HEK293 (cell line): ENCODE results near the gene MYOM3.

Source experiments
- CTCF ChIA-PET: fragments of 350-600 bp; formaldehyde crosslinking; extraction: SDS; loops from one replicate; lab custom pipeline; 2021; ENCODE audit warnings: antibody characterized with exemption; lab: Yijun Ruan, JAX
- POLR2A ChIA-PET: fragments of 300-600 bp; formaldehyde crosslinking; extraction: SDS; loops from one replicate; lab custom pipeline; 2020; ENCODE audit warnings: antibody characterized with exemption, inconsistent platforms; lab: Yijun Ruan, JAX
- H3K27ac ChIP-seq: fragments of 200-500 bp; sonication (Bioruptor generic); 2 replicates; pipeline ENCODE4 v1.5.1; 2014; ENCODE audit warnings: low read depth, low read length, control low read depth, inconsistent platforms; ENCODE audit errors: extremely low read depth
- H3K36me3 ChIP-seq, 2 experiments: fragments of 200-500 bp in 1 of 2; sonication (Bioruptor generic) in 1 of 2; 1 replicate in 1 of 2; 2 replicates in 1 of 2; pipeline ENCODE4 v1.5.1; 2014 to 2017; ENCODE audit warnings: inconsistent platforms in 2 of 2, low read length in 2 of 2; ENCODE audit not compliant: control insufficient read depth in 2 of 2, insufficient read depth in 1 of 2
- H3K4me1 ChIP-seq: fragments of 200-500 bp; sonication (Bioruptor generic); 2 replicates; pipeline ENCODE4 v1.5.1; 2014; ENCODE audit warnings: mild to moderate bottlenecking, low read length, inconsistent platforms; ENCODE audit not compliant: control insufficient read depth, insufficient read depth
- H3K4me3 ChIP-seq: 2 replicates; pipeline ENCODE4 v1.5.1; 2011; ENCODE audit warnings: low read depth, mild to moderate bottlenecking, control low read depth, low read length, moderate library complexity
- H3K9me3 ChIP-seq: fragments of 200-500 bp; sonication (Bioruptor generic); 2 replicates; pipeline ENCODE4 v1.5.1; 2014; ENCODE audit warnings: low read depth, low read length, inconsistent platforms; ENCODE audit not compliant: control insufficient read depth, insufficient read depth
- GLI4 ChIP-seq: fragments of 450-650 bp; formaldehyde crosslinking; IDR thresholded peaks from 2 replicates; pipeline ENCODE4 v1.5.1; 2016; ENCODE audit warnings: missing biosample characterization, missing genetic modification characterization
- INSM2 ChIP-seq: fragments of 450-650 bp; formaldehyde crosslinking; IDR thresholded peaks from 2 replicates; pipeline ENCODE4 v1.5.1; 2016; ENCODE audit warnings: missing biosample characterization, missing genetic modification characterization
- OVOL3 ChIP-seq: fragments of 450-650 bp; formaldehyde crosslinking; IDR thresholded peaks from 2 replicates; pipeline ENCODE4 v1.5.1; 2016; ENCODE audit warnings: missing biosample characterization, missing genetic modification characterization
- REPIN1 ChIP-seq: fragments of 450-650 bp; formaldehyde crosslinking; IDR thresholded peaks from 2 replicates; pipeline ENCODE4 v1.5.1; 2017; ENCODE audit warnings: missing biosample characterization, missing genetic modification characterization, low read depth
- SP2 ChIP-seq: fragments of 450-650 bp; formaldehyde crosslinking; IDR thresholded peaks from 2 replicates; pipeline ENCODE4 v1.5.1; 2016; ENCODE audit warnings: missing biosample characterization, missing genetic modification characterization
- ZBTB17 ChIP-seq: fragments of 450-650 bp; formaldehyde crosslinking; IDR thresholded peaks from 2 replicates; pipeline ENCODE4 v1.5.1; 2016; ENCODE audit warnings: missing biosample characterization, missing genetic modification characterization
- ZBTB7A ChIP-seq: fragments of 450-650 bp; formaldehyde crosslinking; IDR thresholded peaks from 2 replicates; pipeline ENCODE4 v1.5.1; 2016; ENCODE audit warnings: low read depth, missing biosample characterization, missing genetic modification characterization
- ZBTB8A ChIP-seq: fragments of 450-650 bp; formaldehyde crosslinking; IDR thresholded peaks from 2 replicates; pipeline ENCODE4 v1.5.1; 2016; ENCODE audit warnings: missing biosample characterization, missing genetic modification characterization
- ZFHX2 ChIP-seq: fragments of 450-650 bp; formaldehyde crosslinking; conservative IDR thresholded peaks from 2 replicates; pipeline ENCODE4 v1.5.1; 2016; ENCODE audit warnings: missing biosample characterization, missing genetic modification characterization
- ZFP37 ChIP-seq: fragments of 450-650 bp; formaldehyde crosslinking; IDR thresholded peaks from 2 replicates; pipeline ENCODE4 v1.5.1; 2016; ENCODE audit warnings: missing biosample characterization, missing genetic modification characterization
- ZNF112 ChIP-seq: fragments of 450-650 bp; formaldehyde crosslinking; IDR thresholded peaks from 2 replicates; pipeline ENCODE4 v1.5.0; 2017; ENCODE audit warnings: missing biosample characterization, missing genetic modification characterization
- ZNF184 ChIP-seq: fragments of 450-650 bp; IDR thresholded peaks from 2 replicates; pipeline ENCODE4 v1.5.1; 2018; ENCODE audit warnings: missing biosample characterization, mild to moderate bottlenecking, missing genetic modification characterization
- ZNF221 ChIP-seq: fragments of 450-650 bp; formaldehyde crosslinking; IDR thresholded peaks from 2 replicates; pipeline ENCODE4 v1.5.1; 2017; ENCODE audit warnings: missing biosample characterization, missing genetic modification characterization, borderline replicate concordance
- ZNF223 ChIP-seq: fragments of 450-650 bp; formaldehyde crosslinking; IDR thresholded peaks from 2 replicates; pipeline ENCODE4 v1.5.1; 2016; ENCODE audit warnings: missing biosample characterization, missing genetic modification characterization
- ZNF341 ChIP-seq: fragments of 450-650 bp; formaldehyde crosslinking; IDR thresholded peaks from 2 replicates; pipeline ENCODE4; 2016; ENCODE audit warnings: low read depth, missing biosample characterization, missing genetic modification characterization
- ZNF366 ChIP-seq: fragments of 450-650 bp; formaldehyde crosslinking; conservative IDR thresholded peaks from 2 replicates; pipeline ENCODE4 v1.5.1; 2016; ENCODE audit warnings: missing biosample characterization, missing genetic modification characterization
- ZNF530 ChIP-seq: fragments of 450-650 bp; formaldehyde crosslinking; IDR thresholded peaks from 2 replicates; pipeline ENCODE4 v1.5.1; 2016; ENCODE audit warnings: low read depth, missing biosample characterization, missing genetic modification characterization
- ZNF571 ChIP-seq: fragments of 450-650 bp; formaldehyde crosslinking; IDR thresholded peaks from 2 replicates; pipeline ENCODE4 v1.5.0; 2017; ENCODE audit warnings: missing biosample characterization, missing genetic modification characterization
- ZNF645 ChIP-seq: fragments of 450-650 bp; formaldehyde crosslinking; IDR thresholded peaks from 2 replicates; pipeline ENCODE4; 2016; ENCODE audit warnings: missing biosample characterization, missing genetic modification characterization
- ZNF704 ChIP-seq: fragments of 450-650 bp; formaldehyde crosslinking; IDR thresholded peaks from 2 replicates; pipeline ENCODE4 v1.5.1; 2016; ENCODE audit warnings: missing biosample characterization, missing genetic modification characterization
- TF ChIP-seq, protein P1 (sequence below): fragments of 450-650 bp; formaldehyde crosslinking; IDR thresholded peaks from 2 replicates; pipeline ENCODE4 v1.5.1; 2017; ENCODE audit warnings: missing biosample characterization, missing genetic modification characterization
- TF ChIP-seq, protein P2 (sequence below): fragments of 450-650 bp; formaldehyde crosslinking; IDR thresholded peaks from 2 replicates; pipeline ENCODE4 v1.5.1; 2016; ENCODE audit warnings: missing biosample characterization, missing genetic modification characterization, low read depth

The MYOM3 gene

GRCh38 chr1:24141311-24141997 is 29.5 kb upstream of the MYOM3 start (continued):
- no peak for TF ChIP-seq ZNF704 (tag by site-specific recombination)
- TF ChIP-seq ZFP37: no peak
- no peak for TF ChIP-seq ZBTB7A (tag by site-specific recombination)
- no peak for TF ChIP-seq OVOL3 (tag by site-specific recombination)
- no peak for TF ChIP-seq ZNF366
- TF ChIP-seq ZBTB8A (tag by site-specific recombination): no peak
- TF ChIP-seq REPIN1 (tag by site-specific recombination): no peak

GRCh38 chr1:24140741-24141181 is 28.8 kb upstream of the MYOM3 start:
- CTCF ChIA-PET: no interaction called here
- Histone ChIP-seq H3K9me3 (no peaks in the 10 kb centered on the region), H3K27ac (no peak overlapping the region)
- TF ChIP-seq SP2 (tag by site-specific recombination) (no peak), ZNF112 (tag by site-specific recombination) (no peak), ZNF341 (tag by site-specific recombination) (no peak), ZNF571 (tag by site-specific recombination) (no peak), ZNF223 (tag by site-specific recombination) (no peak), INSM2 (no peak), ZFHX2 (tag by site-specific recombination) (no peak), ZBTB17 (tag by site-specific recombination) (no peak), ZNF645 (tag by site-specific recombination) (no peak), GLI4 (tag by site-specific recombination) (no peak), ZNF221 (tag by site-specific recombination) (no peak), ZNF530 (no peak), ZNF184 (tag by site-specific recombination) (no peak)
- TF ChIP-seq, protein P1, sequence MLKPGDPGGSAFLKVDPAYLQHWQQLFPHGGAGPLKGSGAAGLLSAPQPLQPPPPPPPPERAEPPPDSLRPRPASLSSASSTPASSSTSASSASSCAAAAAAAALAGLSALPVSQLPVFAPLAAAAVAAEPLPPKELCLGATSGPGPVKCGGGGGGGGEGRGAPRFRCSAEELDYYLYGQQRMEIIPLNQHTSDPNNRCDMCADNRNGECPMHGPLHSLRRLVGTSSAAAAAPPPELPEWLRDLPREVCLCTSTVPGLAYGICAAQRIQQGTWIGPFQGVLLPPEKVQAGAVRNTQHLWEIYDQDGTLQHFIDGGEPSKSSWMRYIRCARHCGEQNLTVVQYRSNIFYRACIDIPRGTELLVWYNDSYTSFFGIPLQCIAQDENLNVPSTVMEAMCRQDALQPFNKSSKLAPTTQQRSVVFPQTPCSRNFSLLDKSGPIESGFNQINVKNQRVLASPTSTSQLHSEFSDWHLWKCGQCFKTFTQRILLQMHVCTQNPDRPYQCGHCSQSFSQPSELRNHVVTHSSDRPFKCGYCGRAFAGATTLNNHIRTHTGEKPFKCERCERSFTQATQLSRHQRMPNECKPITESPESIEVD (tag by site-specific recombination): no peak
- TF ChIP-seq, protein P2, sequence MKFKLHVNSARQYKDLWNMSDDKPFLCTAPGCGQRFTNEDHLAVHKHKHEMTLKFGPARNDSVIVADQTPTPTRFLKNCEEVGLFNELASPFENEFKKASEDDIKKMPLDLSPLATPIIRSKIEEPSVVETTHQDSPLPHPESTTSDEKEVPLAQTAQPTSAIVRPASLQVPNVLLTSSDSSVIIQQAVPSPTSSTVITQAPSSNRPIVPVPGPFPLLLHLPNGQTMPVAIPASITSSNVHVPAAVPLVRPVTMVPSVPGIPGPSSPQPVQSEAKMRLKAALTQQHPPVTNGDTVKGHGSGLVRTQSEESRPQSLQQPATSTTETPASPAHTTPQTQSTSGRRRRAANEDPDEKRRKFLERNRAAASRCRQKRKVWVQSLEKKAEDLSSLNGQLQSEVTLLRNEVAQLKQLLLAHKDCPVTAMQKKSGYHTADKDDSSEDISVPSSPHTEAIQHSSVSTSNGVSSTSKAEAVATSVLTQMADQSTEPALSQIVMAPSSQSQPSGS: no peak
- TF ChIP-seq, all 188 proteins: peak for 0
- Histone ChIP-seq H3K36me3 (no peaks in the 10 kb centered on the region), H3K4me1 (no peaks in the 10 kb centered on the region), H3K4me3 (no peak overlapping the region)
- POLR2A ChIA-PET: no interaction called here
